Natural killer cell (primary cell): Measurements from ENCODE around the gene FREM1. TPM values are rescaled to one million over a fixed set of nuclear protein-coding genes. Genes with fewer than 3 reads are reported as not detected.

ENCODE experiments used
- ATAC-seq, 3 donors: fragments of 150-1000 bp in 2 of 3; fragments of 200-7000 bp in 1 of 3; cut with Tn5 transposase; 1 replicate in 1 of 3; 2 replicates in 2 of 3; pipeline ENCODE4 v1.10.0; 2021; ENCODE audit warnings: mild to moderate bottlenecking in 2 of 3, moderate library complexity in 2 of 3
- DNase-seq, 2 donors: peaks; one replicate each; pipeline versions ENCODE4 v3.0.0 to v3.0.0-alpha.2; 2013 to 2021; ENCODE audit warnings: mixed read lengths in 1 of 2
- H3K27ac ChIP-seq: one replicate; pipeline ENCODE4 v1.5.1; 2013; ENCODE audit warnings: mild to moderate bottlenecking, low read length
- H3K27me3 ChIP-seq: one replicate; pipeline ENCODE4 v1.6.1; 2013; ENCODE audit warnings: low read length; ENCODE audit not compliant: control insufficient read depth, insufficient read depth
- H3K36me3 ChIP-seq: one replicate; pipeline ENCODE4 v1.6.1; 2013; ENCODE audit warnings: low read length; ENCODE audit not compliant: control insufficient read depth, insufficient read depth
- H3K4me1 ChIP-seq: one replicate; pipeline ENCODE4 v1.6.1; 2013; ENCODE audit warnings: low read length; ENCODE audit not compliant: control insufficient read depth, insufficient read depth
- H3K4me3 ChIP-seq: one replicate; pipeline ENCODE4 v1.5.1; 2013; ENCODE audit warnings: low read length
- H3K9me3 ChIP-seq: one replicate; pipeline ENCODE4 v1.6.1; 2013; ENCODE audit warnings: low read length; ENCODE audit not compliant: control insufficient read depth, insufficient read depth
- H3K27ac Mint-ChIP-seq, 2 donors: one replicate each; pipeline ENCODE4 v1.8.0; 2022; ENCODE audit warnings: mild to moderate bottlenecking in 2 of 2, mixed read lengths in 2 of 2, moderate library complexity in 1 of 2
- H3K27me3 Mint-ChIP-seq, 2 donors: one replicate each; pipeline ENCODE4 v1.8.0; 2022; ENCODE audit warnings: low read depth in 2 of 2, mixed read lengths in 2 of 2
- H3K36me3 Mint-ChIP-seq: one replicate; pipeline ENCODE4 v1.8.0; 2022; ENCODE audit warnings: mixed read lengths
- H3K4me1 Mint-ChIP-seq, 2 donors: one replicate each; pipeline ENCODE4 v1.8.0; 2022; ENCODE audit warnings: mixed read lengths in 2 of 2
- H3K4me3 Mint-ChIP-seq: one replicate; pipeline ENCODE4 v1.8.0; 2022; ENCODE audit warnings: mild to moderate bottlenecking, moderate library complexity, mixed read lengths
- H3K9me3 Mint-ChIP-seq, 2 donors: one replicate each; pipeline ENCODE4 v1.8.0; 2022; ENCODE audit warnings: mixed read lengths in 2 of 2
- CTCF ChIP-seq: fragments of 200-600 bp; IDR thresholded peaks from one replicate; pipeline ENCODE4 v1.8.0; 2022; ENCODE audit warnings: antibody characterized with exemption
- WGBS: methylation state at CpG from one replicate; pipeline ENCODE4 v1.1.7; 2013; ENCODE audit warnings: missing lambda C conversion rate; ENCODE audit not compliant: insufficient coverage; 5-methylcytosine and 5-hydroxymethylcytosine counted together
- intact Hi-C: fragments of 100-400 bp; cut with micrococcal nuclease; formaldehyde crosslinking; loops from one replicate; pipeline ENCODE4 v1.14.2; 2022
- total RNA-seq, 4 donors: library from RNA; stranded (reverse); fragments of 120-200 nt in 1 of 4; gene quantifications; one replicate each; pipeline versions ENCODE4 v1.2.3 to v1.2.4, GENCODE V29; 2013 to 2022

The FREM1 gene
- total RNA-seq, 3 donors from 2014 or later (not counting 1 experiment from before 2014, with no cell fraction given) = 0.05 TPM; not detected in 2

- H3K9me3 Mint-ChIP-seq = no peaks in the 10 kb centered on the region
- TF ChIP-seq CTCF = no peak
Observed at GRCh38 chr9:14750821-14751220, 159.4 kb downstream of the FREM1 start.

GRCh38 chr9:14749741-14750211 lies 160.5 kb downstream of the FREM1 start:
- Histone ChIP-seq H3K27me3 (peaks cover under 1% of the 10 kb centered on the region), H3K36me3 (no peaks in the 10 kb centered on the region), H3K9me3 (no peaks in the 10 kb centered on the region), H3K4me1 (no peaks in the 10 kb centered on the region), H3K27ac (no peak overlapping the region), H3K4me3 (no peak overlapping the region)
- Mint-ChIP-seq H3K36me3 (no peaks in the 10 kb centered on the region), H3K27me3 (peaks cover 6 to 55% of the 10 kb centered on the region in 2 donors), H3K27ac (no peak overlapping the region), H3K4me1 (no peaks in the 10 kb centered on the region), H3K9me3 (no peaks in the 10 kb centered on the region), H3K4me3 (no peak overlapping the region)
- 56% methylated on average over 9 of the region's 9 CpGs for WGBS
- intact Hi-C loops = loop anchor here (10.0 kb wide), 1 partner anchor 55 kb away; the partner anchor contains the start of gene ZDHHC21
- no peak for TF ChIP-seq CTCF
- ATAC-seq (no peak), DNase-seq (peak in 1 of 2 donors; percentile 46)

More at GRCh38 chr9:14750821-14751220, 159.4 kb downstream of the FREM1 start:
- H3K27me3 Mint-ChIP-seq = peaks cover 5 to 47% of the 10 kb centered on the region in 2 donors
- DNase-seq (no peak), ATAC-seq (no peak)
- H3K4me3 Mint-ChIP-seq = no peak overlapping the region
- Histone ChIP-seq H3K36me3 (no peaks in the 10 kb centered on the region), H3K4me3 (no peak overlapping the region), H3K27ac (no peak overlapping the region), H3K9me3 (no peaks in the 10 kb centered on the region), H3K27me3 (no peaks in the 10 kb centered on the region), H3K4me1 (no peaks in the 10 kb centered on the region)
- H3K4me1 Mint-ChIP-seq = no peaks in the 10 kb centered on the region
- intact Hi-C loops = loop anchor here (10.0 kb wide), 1 partner anchor 56 kb away; the partner anchor contains the start of gene ZDHHC21
- no peaks in the 10 kb centered on the region for H3K36me3 Mint-ChIP-seq
- no peak overlapping the region for H3K27ac Mint-ChIP-seq

DNA sequence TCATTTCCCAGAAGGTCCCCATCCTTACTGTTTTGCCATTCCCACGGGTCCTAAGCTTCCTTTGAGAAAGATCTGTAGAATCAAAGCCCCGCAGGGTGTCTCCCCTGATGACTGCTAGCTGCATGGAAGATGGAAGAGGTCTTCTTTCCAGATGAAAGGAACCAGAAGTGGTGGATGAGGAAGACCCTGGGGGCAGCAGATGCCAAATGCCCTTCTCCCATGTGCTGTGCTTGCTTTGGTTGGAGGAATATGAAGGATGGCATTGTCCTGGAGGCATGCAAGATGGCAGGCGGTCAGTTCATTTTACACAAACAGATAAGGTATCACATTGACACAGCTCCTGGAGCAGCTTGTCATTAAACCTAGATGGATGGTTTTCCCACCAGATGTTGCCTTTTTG lies 161.9 kb downstream of the FREM1 start:
- no peaks in the 10 kb centered on the region for H3K9me3 Mint-ChIP-seq

More for the DNA sequence above, 161.9 kb downstream of the FREM1 start:
- Histone ChIP-seq H3K4me3 (no peak overlapping the region), H3K27ac (no peak overlapping the region), H3K27me3 (peaks cover 2% of the 10 kb centered on the region), H3K36me3 (no peaks in the 10 kb centered on the region), H3K9me3 (no peaks in the 10 kb centered on the region), H3K4me1 (no peaks in the 10 kb centered on the region)
- no peaks in the 10 kb centered on the region for H3K4me1 Mint-ChIP-seq
- WGBS = 93% methylated on average over 3 of the region's 3 CpGs
- H3K27ac Mint-ChIP-seq = no peak overlapping the region
- no peak overlapping the region for H3K4me3 Mint-ChIP-seq
- ATAC-seq (no peak), DNase-seq (no peak)
- no peak for TF ChIP-seq CTCF
- H3K27me3 Mint-ChIP-seq = peaks cover 6 to 55% of the 10 kb centered on the region in 2 donors
- H3K36me3 Mint-ChIP-seq = no peaks in the 10 kb centered on the region
- intact Hi-C loops = no loop called here
